IPS-18c (cell line): ENCODE measurements around the gene GNS.

ENCODE experiments used
- H3K4me3 ChIP-seq: 2 replicates; pipeline ENCODE4 v1.7.0; 2013; ENCODE audit warnings: low read depth, mild to moderate bottlenecking, low read length, moderate library complexity; ENCODE audit not compliant: insufficient read depth
- H3K9me3 ChIP-seq: one replicate; pipeline ENCODE4 v1.6.1; 2013; ENCODE audit warnings: mild to moderate bottlenecking, low read length, moderate library complexity; ENCODE audit not compliant: control insufficient read depth, insufficient read depth

Gene GNS

DNA sequence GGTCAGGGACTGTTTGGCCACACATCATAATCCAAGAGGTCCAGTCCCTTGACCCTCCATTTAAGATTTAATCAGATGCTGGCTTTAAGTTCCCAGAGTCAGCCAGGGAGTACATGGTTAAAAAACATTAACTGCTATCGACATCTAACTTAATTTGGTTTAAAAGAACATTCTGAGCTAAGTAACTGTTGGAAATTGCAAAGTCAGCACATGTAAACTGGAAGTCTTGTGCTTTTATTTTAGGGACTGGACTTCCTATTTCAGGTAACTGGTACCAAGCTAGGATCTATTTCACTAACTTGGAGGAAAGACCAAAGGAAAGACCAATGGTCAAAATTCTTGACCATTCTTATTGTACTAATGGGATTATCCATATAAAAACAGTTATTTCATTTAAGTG lies 40.6 kb downstream of the GNS start:
- H3K9me3 ChIP-seq = no peaks in the 10 kb centered on the region
- H3K4me3 ChIP-seq = no peak overlapping the region

DNA sequence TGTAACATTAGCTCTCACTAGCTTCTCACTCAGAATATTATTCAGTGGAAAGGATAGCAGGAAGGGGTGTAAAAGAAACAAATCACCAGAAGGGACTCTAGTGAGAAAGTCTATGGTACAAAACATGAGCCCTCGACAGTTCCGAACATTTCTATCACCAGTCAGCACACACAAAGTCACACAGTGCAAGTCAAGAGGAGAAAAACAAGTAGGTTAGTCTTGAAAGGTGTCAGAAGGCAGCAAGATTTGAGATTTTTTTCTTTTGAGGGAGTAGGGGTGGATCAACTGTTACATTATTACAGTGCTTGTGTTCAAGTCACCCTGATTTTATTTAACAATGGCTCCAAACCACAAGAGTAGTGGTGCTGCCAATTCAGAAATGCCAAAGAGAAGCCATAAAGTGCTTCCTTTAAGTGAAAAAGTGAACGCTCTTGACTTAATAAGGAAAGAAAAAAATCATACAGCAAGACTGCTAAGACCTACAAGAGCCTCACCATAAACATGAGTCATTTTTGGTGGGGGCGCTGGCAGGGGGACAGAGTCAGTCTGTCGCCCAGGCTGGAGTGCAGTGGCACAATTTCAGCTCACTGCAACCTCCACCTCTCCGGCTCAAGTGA lies 42.3 kb downstream of the GNS start:
- no peak overlapping the region for H3K4me3 ChIP-seq
- no peaks in the 10 kb centered on the region for H3K9me3 ChIP-seq

DNA sequence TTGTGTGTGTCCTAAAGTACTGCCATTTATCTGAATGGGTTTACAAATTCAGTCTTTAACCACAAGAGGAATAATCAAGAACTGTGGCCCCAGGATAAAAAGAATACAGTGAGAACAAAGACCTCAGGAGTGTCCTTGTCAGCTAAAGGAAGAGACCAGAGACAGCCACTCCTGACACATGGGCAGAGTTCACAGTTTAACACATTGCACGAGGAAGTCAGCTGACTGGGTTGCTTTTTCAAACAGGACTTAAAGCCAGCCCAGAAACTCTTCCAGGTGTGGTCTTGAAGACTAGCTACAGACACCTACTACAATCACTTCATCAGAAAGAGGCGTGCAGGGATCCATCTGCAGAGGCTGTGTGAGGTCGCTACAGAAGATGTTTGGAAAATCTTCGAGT lies 42.8 kb downstream of the GNS start:
- Histone ChIP-seq H3K4me3 (no peak overlapping the region), H3K9me3 (no peaks in the 10 kb centered on the region)

DNA sequence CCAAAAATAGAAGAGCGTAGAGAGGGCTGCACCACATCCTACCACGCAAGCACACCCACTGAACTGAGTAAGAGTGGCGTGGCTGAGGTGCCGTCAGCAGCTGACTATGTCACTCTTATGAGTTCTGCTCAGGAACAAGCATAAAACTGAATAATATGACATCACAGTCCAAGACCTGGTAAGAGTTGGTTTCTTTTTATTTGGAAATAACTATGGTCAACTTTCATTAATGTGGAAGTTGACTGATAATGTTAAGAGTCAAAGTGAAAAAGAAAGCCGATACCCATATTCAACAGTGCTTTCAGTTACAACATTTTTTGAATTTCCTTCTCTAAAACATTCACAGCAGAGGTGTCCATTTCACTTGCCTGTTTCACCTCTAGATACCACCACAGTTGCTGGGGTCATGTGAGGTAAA lies 44.6 kb downstream of the GNS start:
- Histone ChIP-seq H3K9me3 (no peaks in the 10 kb centered on the region), H3K4me3 (no peak overlapping the region)

DNA sequence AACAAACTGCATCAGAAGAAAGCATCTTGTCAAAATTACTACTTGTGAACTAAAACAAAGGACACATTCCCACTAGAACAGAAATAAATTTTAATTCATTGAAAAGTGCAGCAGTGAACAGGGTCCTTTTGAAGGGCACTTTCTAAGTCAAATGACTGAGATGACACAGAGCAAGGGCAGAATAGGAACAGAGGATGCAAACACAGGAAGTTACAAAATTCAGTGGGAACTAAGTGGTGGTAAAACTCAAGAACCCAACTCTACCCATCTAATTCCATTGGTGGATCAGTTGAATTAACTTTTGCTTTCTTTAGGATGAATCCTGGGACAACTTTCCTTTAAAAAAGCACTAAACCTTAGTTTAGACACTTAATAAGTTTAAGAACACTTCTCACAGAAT lies 45.8 kb downstream of the GNS start:
- Histone ChIP-seq H3K4me3 (no peak overlapping the region), H3K9me3 (no peaks in the 10 kb centered on the region)

DNA sequence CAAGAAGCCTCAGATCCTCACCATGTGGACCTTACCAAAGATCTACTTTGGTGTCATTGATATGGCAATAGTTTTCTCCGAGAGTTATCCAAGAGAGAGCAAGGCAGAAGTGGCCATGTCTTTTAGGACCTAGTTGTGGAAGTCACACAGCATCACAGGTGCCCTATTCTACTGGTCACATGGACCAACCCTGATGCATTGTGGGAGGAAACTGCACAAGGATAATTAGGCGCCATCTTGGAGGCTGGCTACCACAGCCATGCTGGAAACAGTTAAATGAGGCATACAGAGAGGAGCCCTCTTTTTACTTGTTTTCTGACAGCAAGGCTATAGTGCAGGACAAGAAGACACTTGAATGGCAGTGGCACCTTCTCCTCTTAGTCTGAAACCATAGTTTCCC lies 49.8 kb downstream of the GNS start:
- Histone ChIP-seq H3K4me3 (no peak overlapping the region), H3K9me3 (no peaks in the 10 kb centered on the region)

DNA sequence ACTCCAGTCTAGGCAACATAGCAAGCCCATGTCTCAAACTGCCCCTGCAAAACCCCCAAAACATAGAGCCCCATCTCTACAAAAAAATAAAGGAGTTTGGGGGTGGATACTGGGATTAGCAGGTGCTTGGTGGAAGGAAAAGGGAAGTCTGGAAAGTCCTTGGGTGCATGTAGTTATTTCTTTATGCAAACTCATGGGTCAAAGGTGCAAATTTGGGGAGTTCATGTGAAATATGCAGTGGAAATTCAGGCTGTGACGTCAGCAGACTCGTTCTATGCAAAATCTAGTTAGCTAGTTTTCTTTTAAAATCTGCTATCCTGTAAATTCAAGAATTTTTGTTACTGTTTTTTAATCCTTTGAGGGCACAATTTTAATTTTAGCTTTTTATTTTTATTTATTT lies 51.3 kb downstream of the GNS start:
- no peak overlapping the region for H3K4me3 ChIP-seq
- H3K9me3 ChIP-seq = no peaks in the 10 kb centered on the region

DNA sequence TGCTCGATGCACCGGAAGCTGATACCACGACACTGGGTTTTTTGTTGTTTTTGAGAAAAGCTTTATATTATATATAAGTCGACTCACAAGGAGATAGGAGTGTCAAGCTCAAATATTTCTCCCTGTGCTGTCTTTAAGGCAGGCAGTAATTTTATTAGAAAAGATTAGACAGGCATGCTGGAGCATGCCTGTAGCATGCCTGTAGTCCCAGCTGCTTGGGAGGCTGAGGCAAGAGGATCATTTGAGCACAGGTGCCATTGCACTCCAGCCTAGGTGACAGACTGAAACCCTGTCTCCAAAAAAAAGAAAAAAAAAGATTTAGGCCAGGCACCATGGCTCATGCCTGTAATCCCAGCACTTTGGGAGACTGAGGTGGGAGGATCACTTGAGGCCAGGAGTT lies 51.8 kb downstream of the GNS start:
- no peaks in the 10 kb centered on the region for H3K9me3 ChIP-seq
- H3K4me3 ChIP-seq = no peak overlapping the region

DNA sequence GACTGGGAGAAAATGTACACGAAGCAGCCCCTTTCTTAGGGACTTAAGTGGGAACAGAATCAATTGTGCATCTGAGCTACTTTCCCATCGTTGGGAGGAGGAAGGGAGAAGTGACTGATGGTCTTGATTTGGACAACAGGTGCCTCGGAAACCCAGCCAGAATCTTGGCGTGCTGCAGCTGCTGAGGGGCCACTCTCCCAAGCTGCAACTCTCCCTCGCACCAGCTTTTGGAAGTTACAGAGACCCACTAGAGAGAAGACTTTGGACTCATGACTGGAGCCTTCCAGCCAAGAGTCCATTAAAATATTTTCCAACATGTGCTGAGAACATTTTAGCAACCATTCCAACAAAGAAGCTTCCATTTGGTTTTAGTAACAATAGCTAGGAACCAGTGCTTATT lies 52.3 kb downstream of the GNS start:
- no peaks in the 10 kb centered on the region for H3K9me3 ChIP-seq
- no peak overlapping the region for H3K4me3 ChIP-seq

DNA sequence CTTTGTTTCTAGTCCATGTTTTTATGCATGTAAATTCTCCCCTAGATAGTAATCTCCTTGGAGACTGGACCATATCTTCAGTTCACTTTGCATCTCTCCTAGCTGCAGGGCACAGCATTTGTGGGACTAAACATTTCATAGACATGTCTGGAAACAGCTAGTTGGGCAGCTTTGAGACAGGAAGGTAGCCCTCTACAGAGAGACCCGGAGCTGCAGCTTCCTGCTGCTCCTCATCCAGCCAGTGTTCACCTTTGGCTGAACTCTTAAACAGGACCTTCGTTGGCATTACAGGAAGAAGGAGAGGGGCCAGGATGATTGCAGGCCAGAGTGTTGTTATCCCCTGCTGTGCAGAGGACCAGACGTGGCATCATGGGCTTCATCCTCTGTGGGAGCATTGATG lies 52.9 kb downstream of the GNS start:
- no peak overlapping the region for H3K4me3 ChIP-seq
- no peaks in the 10 kb centered on the region for H3K9me3 ChIP-seq

DNA sequence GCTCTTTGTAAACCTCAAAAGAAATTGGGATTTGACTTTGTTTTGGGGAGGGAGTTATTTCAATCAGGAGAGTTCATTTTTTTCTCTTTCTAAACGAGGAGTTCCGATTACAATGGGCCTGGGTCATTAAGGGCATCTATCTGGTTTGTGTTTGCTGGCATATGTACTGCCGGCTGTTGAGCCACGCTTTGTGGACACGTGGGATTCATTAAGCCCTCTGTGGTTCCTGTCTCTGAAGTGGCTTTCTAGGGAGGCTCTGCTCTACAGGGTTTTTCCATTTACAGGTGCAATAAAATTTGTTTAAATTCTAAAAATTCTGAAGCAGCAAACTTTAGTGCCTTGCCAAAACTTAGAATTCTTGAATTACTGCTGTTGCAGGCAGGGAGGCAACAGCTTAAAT lies 57.9 kb downstream of the GNS start:
- no peaks in the 10 kb centered on the region for H3K9me3 ChIP-seq
- no peak overlapping the region for H3K4me3 ChIP-seq

DNA sequence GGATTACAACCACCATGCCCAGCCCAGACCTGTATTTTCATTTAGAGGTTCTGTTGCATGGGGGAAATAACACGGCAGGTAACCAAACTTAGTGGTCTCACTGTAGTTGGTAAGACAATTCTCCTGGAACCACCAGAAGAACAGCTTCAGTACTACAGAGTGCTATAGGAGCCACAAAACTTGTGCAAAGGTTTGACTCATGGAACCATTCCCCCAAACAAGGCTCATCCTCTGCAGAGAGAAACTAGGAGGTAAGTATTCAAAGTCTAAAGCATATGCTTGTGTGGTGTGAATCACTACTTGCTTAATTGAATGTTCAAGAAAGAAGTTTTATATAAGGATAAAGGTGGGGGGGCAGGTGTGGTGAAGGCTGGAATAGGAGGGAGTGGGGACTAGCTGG lies 58.7 kb downstream of the GNS start:
- Histone ChIP-seq H3K9me3 (no peaks in the 10 kb centered on the region), H3K4me3 (no peak overlapping the region)

DNA sequence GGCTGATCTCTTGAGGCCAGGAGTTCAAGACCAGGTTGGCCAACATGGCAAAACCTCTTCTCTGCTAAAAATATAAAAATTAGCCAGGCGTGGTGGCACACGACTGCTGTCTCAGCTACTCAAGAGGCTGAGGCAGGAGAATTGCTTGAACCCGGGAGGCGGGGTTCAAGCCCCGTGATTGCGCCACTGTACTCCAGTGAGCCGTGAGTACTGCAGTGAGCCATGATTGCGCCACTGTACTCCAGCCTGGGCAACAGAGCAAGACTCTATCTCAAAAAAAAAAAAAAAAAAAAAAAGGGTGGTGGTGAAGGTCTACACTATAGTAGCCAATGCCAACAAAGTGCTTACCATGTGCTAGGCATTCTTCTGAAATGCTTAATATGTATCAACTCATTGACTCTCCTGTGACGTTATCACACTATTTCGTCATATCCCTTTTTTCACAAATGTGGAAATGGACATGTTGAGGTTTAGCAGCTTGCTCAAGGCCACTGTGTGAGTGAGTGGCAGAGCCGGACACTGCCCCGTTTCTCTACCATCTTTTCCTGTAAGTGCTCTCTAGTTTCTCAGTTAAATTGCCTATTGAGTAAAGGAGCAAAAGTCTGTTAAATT lies 59.6 kb downstream of the GNS start:
- Histone ChIP-seq H3K9me3 (no peaks in the 10 kb centered on the region), H3K4me3 (no peak overlapping the region)

DNA sequence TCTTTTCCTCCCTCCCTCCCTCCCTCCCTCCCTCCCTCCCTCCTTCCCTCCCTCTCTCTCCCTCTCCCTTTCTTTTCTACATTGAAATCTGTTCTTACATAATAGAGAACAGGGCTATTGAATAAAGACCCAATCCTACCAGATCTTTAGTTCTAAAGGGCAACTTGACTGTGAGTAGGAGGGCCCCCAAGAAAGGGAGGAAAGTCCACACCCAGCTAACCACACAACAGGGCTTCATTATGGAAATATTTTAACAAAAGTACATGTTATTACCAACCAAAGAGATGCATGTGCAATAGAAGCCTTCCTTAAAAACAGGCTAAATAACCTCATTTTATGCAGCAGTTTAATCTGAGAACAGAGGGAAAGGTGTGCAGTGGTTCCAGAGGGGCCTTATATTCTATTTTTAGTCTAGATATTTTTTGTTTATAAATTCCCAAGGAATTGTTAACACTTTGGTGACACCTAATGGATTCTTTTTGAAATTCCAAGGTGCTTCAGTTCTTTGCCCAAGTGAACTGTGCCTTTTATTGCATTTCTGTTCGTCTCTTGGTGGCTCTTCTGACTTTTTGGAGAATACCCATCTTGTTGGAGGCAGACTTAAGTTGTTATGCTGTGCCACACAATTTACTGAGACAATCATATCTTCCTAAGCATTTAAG lies 63.0 kb downstream of the GNS start:
- H3K9me3 ChIP-seq = no peaks in the 10 kb centered on the region
- no peak overlapping the region for H3K4me3 ChIP-seq

DNA sequence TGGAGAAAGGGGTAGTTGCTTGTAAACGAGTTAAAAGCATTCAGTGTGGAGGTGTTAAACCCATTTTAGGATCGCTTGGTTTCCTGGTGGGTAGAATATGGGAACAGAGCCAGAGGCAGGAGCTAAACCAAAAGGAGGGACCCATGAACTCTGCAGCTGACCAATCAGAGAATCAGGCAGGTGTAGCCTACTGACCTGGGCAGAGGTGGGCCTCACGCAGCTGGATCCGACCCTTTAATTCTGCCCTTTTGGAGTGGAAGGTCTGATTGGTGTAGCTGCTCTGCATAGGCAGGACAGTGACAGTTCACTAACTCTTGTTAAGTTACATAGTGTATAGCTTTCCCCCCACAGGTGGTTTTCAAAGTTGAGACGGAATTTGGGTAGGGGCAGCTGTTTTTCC lies 63.7 kb downstream of the GNS start:
- Histone ChIP-seq H3K4me3 (no peak overlapping the region), H3K9me3 (no peaks in the 10 kb centered on the region)

DNA sequence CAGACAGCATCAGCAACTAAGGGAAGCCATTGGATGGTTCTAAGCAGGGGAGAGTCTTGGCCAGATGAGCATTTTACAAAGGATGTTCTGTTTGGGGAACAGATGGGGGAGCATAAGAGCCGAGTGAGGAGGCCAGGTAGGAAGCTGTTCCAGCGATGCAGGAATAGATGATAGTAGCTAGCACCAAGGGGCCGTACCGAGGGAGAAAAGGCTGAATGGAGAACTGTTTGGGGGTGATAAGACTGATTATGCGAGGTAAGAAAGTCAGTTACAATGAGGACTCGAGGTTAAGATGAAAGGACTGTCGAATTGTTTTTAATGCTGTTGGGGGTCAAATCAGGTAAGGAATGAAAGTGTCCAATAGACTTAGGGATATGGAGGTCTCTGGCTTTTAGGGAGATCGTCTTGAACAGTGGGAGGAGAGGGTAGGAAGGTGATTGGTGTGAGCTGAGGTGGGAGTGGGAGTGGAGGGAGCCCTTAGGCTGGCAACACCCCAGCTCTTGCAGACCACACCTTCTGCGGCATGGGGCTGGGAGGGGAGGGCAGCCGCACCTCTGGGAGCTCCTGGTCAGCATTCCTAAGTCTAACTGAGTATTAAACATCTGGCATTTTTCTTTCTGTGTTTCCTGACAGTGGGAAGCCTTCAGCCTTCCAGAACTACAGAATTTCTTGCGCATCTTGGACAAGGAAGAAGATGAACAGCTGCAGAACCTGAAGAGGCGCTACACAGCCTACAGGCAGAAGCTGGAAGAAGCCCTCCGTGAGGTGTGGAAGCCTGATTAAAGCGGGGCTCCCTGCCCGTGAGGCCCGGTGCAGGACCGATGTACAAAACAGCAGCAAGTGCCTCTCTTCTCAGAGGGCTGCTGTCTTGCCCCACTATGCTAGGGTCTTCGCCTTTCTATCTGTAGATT lies 64.8 kb downstream of the GNS start:
- H3K9me3 ChIP-seq = no peaks in the 10 kb centered on the region
- no peak overlapping the region for H3K4me3 ChIP-seq

DNA sequence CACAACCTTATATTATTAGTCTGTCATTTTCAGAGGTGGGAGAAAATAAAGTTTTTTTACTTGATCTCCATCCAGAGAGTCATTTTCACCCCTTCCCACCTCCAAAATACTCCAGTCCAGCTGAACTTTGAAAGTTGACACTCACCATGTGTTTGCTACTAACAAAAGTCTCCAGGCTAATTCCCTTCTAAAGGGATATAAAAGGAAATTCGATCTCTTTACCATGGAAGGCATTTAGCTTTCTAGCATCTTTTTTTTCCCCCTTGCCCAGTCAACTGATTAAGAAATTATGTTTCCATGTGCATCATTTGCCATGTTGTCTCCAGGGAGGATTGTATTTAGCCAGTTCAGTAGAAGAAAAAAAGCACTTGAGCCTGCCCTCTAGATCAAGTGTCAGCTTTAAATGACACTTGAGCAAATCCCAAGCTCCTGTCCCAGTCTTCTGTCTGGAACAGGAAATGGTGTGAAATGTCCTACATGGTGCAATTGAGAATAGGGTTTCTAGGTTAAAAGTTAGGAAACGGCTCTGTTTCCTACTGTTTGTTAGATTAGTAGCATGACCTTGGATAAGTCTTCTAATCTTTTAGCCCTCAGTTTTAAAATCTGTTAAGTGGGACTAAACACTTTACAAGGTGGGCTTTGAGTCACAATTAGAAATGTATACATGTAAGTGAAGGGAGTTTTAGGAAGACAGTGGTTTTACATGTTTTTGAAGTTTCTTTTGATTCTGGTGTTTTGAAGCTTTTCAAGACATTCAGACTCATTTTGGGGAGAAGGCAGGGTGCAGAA lies 67.2 kb downstream of the GNS start:
- no peak overlapping the region for H3K4me3 ChIP-seq
- H3K9me3 ChIP-seq = no peaks in the 10 kb centered on the region
